GM12892 (cell line): Measurements from ENCODE around the gene OR4D6.

Experiments
- POLR2A ChIP-seq: IDR thresholded peaks from 2 replicates; pipeline ENCODE4 v1.6.1; 2011; ENCODE audit warnings: low read depth, low read length, control low read depth
- POLR2AphosphoS5 ChIP-seq: IDR thresholded peaks from 2 replicates; pipeline ENCODE4 v1.6.1; 2011; ENCODE audit warnings: low read depth, low read length, control low read depth
- TAF1 ChIP-seq: IDR thresholded peaks from 2 replicates; pipeline ENCODE4 v1.6.1; 2011; ENCODE audit warnings: low read depth, mild to moderate bottlenecking, control low read depth, low read length, borderline replicate concordance

DNA sequence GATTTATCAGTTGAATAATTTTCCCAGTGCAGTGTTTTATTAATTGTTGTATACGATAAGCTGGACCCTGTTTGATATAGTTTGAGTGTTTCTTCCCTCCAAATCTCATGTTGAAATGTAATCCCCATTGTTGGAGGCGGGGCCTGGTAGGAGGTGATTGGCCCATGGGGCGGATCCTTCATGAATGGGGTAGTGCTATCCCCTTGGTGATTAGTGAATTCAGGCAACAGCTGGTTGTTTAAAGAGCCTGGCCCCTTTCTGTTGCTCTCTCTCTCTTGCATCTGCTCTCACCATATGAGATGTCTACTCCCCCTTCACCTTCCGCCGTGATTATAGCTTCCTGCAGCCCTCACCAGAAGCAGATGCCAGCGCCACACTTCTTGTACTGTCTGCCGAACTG is 19.0 kb upstream of the OR4D6 start:
- no peak for TF ChIP-seq POLR2A
- TF ChIP-seq POLR2AphosphoS5: no peak
- no peak for TF ChIP-seq TAF1
